ENCODE results near the gene WTAP.
A peak's percentile ranks its signal among the peaks of the same experiment; 100 is the strongest.
"Not testable (repeated sequence)": the region's sequence is repeated elsewhere in the genome, so short reads cannot be mapped to it uniquely, and the experiment has no call there.

Gene WTAP

GRCh38 chr6:159689001-159689400 is 38.3 kb upstream of the WTAP start:
- in situ Hi-C loops (cut with MboI; ENCODE audit: low sequenced_read_pairs) = no loop called here
- no peaks in the 10 kb centered on the region for H3K9me3 ChIP-seq
- no peaks in the 10 kb centered on the region for H3K27me3 ChIP-seq (ENCODE audit: low read depth)
- H3K36me3 ChIP-seq (replicated peaks) = peaks cover 29% of the 10 kb centered on the region
- peaks cover 7% of the 10 kb centered on the region for H3K4me1 ChIP-seq
- no peak for DNase-seq (ENCODE audit: low spot score in 2 of 2)
- no peak overlapping the region for H3K4me3 ChIP-seq

DNA sequence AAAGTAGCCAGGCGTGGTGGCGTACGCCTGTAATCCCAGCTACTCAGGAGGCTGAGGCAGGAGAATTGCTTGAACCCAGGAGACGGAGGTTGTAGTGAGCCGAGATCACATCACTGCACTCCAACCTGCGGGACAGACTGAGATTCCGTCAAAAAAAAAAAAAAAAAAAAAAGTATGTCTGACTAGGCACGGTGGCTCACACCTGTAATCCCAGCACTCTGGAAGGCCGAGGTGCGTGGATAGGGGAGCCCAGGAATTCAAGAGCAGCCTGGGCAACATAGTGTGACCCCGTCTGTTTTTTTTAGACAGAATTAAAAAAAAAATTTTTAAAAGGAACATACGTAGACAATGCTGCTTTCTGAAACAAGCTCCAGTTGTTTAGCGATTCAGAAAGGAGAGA is 37.2 kb upstream of the WTAP start:
- H3K4me3 ChIP-seq; H3K9me3 ChIP-seq; DNase-seq (ENCODE audit: low spot score in 2 of 2); H3K27me3 ChIP-seq (ENCODE audit: low read depth); in situ Hi-C loops (cut with MboI; ENCODE audit: low sequenced_read_pairs); H3K4me1 ChIP-seq: not testable (repeated sequence)
- H3K36me3 ChIP-seq (replicated peaks) = peaks cover 23% of the 10 kb centered on the region

GRCh38 chr6:159691133-159691962 is 36.0 kb upstream of the WTAP start:
- DNase-seq (ENCODE audit: low spot score in 2 of 2) = peak in 1 of 2 experiments; percentile 59
- Histone ChIP-seq H3K4me1 (peaks cover 10% of the 10 kb centered on the region), H3K9me3 (no peaks in the 10 kb centered on the region), H3K36me3 (replicated peaks) (peaks cover 19% of the 10 kb centered on the region), H3K27me3 (ENCODE audit: low read depth) (no peaks in the 10 kb centered on the region), H3K4me3 (peak overlapping the region; percentile 67)
- in situ Hi-C loops (cut with MboI; ENCODE audit: low sequenced_read_pairs) = no loop called here

DNA sequence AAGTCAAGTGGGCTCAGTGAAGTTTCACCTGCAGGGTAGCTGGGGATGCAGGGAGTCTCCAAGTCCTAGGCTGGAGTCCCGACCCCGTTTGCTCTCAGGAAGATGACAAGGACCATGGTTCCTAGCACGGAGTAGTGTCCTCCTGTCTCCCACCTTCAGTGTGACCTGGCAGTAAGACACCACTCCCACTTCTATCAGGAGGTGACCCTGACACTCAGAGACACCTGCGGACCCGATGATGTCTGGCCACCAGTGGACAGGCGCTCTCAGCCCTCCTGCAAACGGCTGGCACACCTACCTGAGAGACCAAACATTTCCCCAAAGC is 35.4 kb upstream of the WTAP start:
- Histone ChIP-seq H3K4me3 (peak overlapping the region; percentile 67), H3K36me3 (replicated peaks) (peaks cover 16% of the 10 kb centered on the region), H3K4me1 (peaks cover 10% of the 10 kb centered on the region), H3K27me3 (ENCODE audit: low read depth) (no peaks in the 10 kb centered on the region), H3K9me3 (no peaks in the 10 kb centered on the region)
- DNase-seq (ENCODE audit: low spot score in 2 of 2) = peak in 1 of 2 experiments; percentile 32
- in situ Hi-C loops (cut with MboI; ENCODE audit: low sequenced_read_pairs) = no loop called here

- Histone ChIP-seq H3K9me3 (no peaks in the 10 kb centered on the region), H3K4me3 (peak overlapping the region; percentile 67), H3K4me1 (peaks cover 10% of the 10 kb centered on the region), H3K36me3 (replicated peaks) (peaks cover 10% of the 10 kb centered on the region), H3K27me3 (ENCODE audit: low read depth) (no peaks in the 10 kb centered on the region)
- in situ Hi-C loops (cut with MboI; ENCODE audit: low sequenced_read_pairs) = no loop called here
- peak in 1 of 2 experiments; percentile 64 for DNase-seq (ENCODE audit: low spot score in 2 of 2)
Measured at GRCh38 chr6:159692303-159693127, 34.8 kb upstream of the WTAP start.

DNA sequence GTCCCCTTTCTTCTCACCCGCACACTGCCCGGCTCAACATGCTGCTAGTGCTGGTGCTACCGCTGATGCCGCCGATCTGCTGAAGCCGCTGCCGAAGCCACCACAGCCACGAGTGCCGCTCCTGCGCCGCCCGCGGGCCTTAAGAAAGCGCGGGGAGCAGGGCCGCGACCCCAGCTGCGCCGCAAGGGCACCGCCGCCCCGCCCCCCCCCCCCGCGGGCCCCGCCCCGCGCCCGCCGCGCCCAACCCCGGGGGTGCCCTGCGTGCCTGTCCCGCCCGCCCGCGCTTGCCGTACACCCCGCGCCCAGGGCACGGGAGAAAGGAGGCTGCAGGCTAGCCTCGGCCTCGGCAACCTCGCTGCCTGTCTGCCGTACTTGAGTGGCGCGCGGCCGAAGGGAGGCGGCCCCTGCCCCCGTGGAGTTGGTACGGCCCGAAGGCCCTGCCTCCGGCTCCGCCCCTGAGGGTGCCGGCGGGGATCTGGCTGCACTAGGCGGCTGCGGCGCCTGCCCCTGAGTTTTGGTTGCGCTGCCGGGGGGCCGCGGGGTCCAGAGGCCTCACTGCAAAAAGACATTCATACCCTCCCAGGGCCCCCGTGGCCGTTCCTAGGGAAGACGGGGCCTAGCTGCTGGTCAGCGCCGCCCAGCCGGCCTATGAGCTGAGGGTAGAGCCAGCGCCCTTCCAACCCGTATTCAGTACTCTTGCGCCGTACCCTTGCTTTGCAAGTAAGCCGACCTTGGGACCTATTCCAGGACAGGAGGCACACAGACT is 34.0 kb upstream of the WTAP start, which contains the start of gene SOD2:
SOD2 (minus strand) TSS at position 114 of the 766 bp plus-strand sequence; CDS start at position 40, 74 bp downstream.
- peaks cover 2% of the 10 kb centered on the region; the same call in 1 of the 2 replicates for H3K36me3 ChIP-seq (replicated peaks)
- in situ Hi-C loops (cut with MboI; ENCODE audit: low sequenced_read_pairs) = no loop called here
- no peaks in the 10 kb centered on the region for H3K9me3 ChIP-seq
- peaks cover 10% of the 10 kb centered on the region for H3K4me1 ChIP-seq
- peak; percentile 79 to 88 for DNase-seq (ENCODE audit: low spot score in 2 of 2)
- peak within 1 kb of the TSS; percentile 67 for H3K4me3 ChIP-seq
- no peaks in the 10 kb centered on the region for H3K27me3 ChIP-seq (ENCODE audit: low read depth)

GRCh38 chr6:159693894-159694545 is 33.3 kb upstream of the WTAP start:
- in situ Hi-C loops (cut with MboI; ENCODE audit: low sequenced_read_pairs) = no loop called here
- no peaks in the 10 kb centered on the region for H3K9me3 ChIP-seq
- peak in 1 of 2 experiments; percentile 22 for DNase-seq (ENCODE audit: low spot score in 2 of 2)
- no peaks in the 10 kb centered on the region; the same call in 1 of the 2 replicates for H3K36me3 ChIP-seq (replicated peaks)
- H3K4me3 ChIP-seq = peak overlapping the region; percentile 67
- peaks cover 10% of the 10 kb centered on the region for H3K4me1 ChIP-seq
- no peaks in the 10 kb centered on the region for H3K27me3 ChIP-seq (ENCODE audit: low read depth)

- H3K4me3 ChIP-seq = no peak overlapping the region
- no peaks in the 10 kb centered on the region; the same call in 1 of the 2 replicates for H3K36me3 ChIP-seq (replicated peaks)
- in situ Hi-C loops (cut with MboI; ENCODE audit: low sequenced_read_pairs) = no loop called here
- DNase-seq (ENCODE audit: low spot score in 2 of 2) = no peak
- H3K4me1 ChIP-seq = peaks cover 10% of the 10 kb centered on the region
- H3K9me3 ChIP-seq = no peaks in the 10 kb centered on the region
- no peaks in the 10 kb centered on the region for H3K27me3 ChIP-seq (ENCODE audit: low read depth)
Measured at GRCh38 chr6:159695984-159696383, 31.3 kb upstream of the WTAP start.

DNA sequence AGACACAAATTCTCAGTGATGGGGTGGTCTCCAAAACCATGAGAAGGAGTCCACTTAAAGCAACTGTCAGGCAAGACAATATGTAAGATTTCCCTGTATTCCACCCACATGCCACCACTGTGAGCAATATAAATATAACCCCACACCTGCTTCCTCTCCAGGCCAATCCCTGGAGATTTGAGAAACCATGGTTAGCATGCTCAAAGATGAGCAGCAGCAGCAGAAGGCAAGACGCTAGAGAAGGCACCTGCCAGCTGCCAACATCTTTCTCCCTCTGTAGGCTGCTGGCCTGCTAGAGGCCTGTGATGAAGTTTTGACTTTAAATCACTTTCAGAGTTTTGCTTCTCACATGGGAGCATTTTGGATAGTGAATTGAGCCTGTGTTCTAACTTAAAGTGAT is 26.3 kb upstream of the WTAP start:
- in situ Hi-C loops (cut with MboI; ENCODE audit: low sequenced_read_pairs) = no loop called here
- no peaks in the 10 kb centered on the region for H3K4me1 ChIP-seq
- H3K27me3 ChIP-seq (ENCODE audit: low read depth) = no peaks in the 10 kb centered on the region
- no peak for DNase-seq (ENCODE audit: low spot score in 2 of 2)
- H3K36me3 ChIP-seq (replicated peaks) = no peaks in the 10 kb centered on the region
- H3K4me3 ChIP-seq = no peak overlapping the region
- no peaks in the 10 kb centered on the region for H3K9me3 ChIP-seq

DNA sequence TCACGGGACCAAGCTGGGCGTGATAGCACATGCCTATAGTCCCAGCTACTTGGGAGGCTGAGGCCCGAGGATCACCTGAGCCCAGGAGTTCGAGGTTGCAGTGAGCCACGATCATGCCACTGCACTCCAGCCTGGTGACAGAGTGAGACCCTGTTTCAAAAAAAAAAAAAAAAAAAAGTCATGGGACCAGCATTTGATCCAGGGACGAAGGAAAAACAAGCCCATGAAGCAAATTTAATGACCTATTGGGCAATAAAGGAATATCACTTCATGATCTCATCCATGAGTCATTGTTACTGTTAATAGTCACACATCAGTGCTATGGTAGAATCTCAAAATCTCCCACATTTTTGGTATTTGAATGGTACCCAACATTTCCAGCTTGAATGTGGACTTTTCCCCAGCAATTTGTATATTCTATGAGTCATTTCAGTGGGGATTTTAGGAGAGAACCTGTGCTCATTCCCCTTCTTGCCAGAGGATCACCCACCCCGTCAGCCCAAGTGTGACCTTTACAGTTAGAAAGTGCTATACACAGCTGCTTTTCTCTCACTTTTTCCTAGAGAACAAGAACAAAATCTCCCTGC is 25.8 kb upstream of the WTAP start:
- in situ Hi-C loops (cut with MboI; ENCODE audit: low sequenced_read_pairs) = no loop called here
- Histone ChIP-seq H3K27me3 (ENCODE audit: low read depth) (no peaks in the 10 kb centered on the region), H3K4me1 (no peaks in the 10 kb centered on the region), H3K9me3 (no peaks in the 10 kb centered on the region), H3K36me3 (replicated peaks) (no peaks in the 10 kb centered on the region), H3K4me3 (no peak overlapping the region)
- no peak for DNase-seq (ENCODE audit: low spot score in 2 of 2)

- H3K4me1 ChIP-seq; H3K9me3 ChIP-seq; H3K27me3 ChIP-seq (ENCODE audit: low read depth); H3K4me3 ChIP-seq; DNase-seq (ENCODE audit: low spot score in 2 of 2); in situ Hi-C loops (cut with MboI; ENCODE audit: low sequenced_read_pairs); H3K36me3 ChIP-seq (replicated peaks): not testable (repeated sequence)
Measured at GRCh38 chr6:159710603-159711002, 16.7 kb upstream of the WTAP start.

DNA sequence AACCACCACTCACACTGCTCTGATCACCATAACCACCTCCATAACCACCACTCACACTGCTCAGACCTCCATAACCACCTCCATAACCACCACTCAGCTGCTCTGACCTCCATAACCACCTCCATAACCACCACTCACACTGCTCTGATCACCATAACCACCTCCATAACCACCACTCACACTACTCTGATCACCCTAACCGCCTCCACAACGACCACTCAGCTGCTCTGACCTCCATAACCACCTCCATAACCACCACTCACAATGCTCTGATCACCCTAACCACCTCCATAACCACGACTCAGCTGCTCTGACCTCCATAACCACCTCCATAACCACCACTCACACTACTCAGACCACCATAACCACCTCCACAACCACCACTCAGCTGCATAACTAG is 14.9 kb upstream of the WTAP start:
- H3K4me1 ChIP-seq; H3K9me3 ChIP-seq; H3K36me3 ChIP-seq (replicated peaks); DNase-seq (ENCODE audit: low spot score in 2 of 2); H3K4me3 ChIP-seq; H3K27me3 ChIP-seq (ENCODE audit: low read depth); in situ Hi-C loops (cut with MboI; ENCODE audit: low sequenced_read_pairs): not testable (repeated sequence)

DNA sequence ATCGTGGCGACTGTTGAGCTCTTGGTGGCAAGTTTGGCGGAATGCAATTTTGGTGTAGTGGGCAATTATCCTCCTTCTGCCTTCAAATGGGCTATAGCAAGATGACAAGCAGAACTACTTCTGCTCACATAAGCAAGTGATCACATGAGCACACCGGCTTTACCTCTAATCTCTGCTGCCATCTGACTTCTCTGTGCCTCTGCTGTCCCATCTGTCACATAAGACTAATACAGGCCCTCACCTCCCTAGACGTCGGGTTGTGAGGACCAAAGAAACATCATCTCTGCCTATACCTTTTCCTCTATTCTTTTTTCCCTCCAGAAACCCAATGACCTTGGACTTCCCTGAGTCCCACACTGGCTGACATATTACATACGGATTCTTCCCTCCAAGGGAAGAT is 13.3 kb upstream of the WTAP start:
- DNase-seq (ENCODE audit: low spot score in 2 of 2) = no peak

More for the DNA sequence above, 13.3 kb upstream of the WTAP start:
- Histone ChIP-seq H3K9me3 (no peaks in the 10 kb centered on the region), H3K4me1 (peaks cover 9% of the 10 kb centered on the region), H3K36me3 (replicated peaks) (peaks cover 5% of the 10 kb centered on the region; the same call in 1 of the 2 replicates), H3K27me3 (ENCODE audit: low read depth) (no peaks in the 10 kb centered on the region), H3K4me3 (no peak overlapping the region)
- in situ Hi-C loops (cut with MboI; ENCODE audit: low sequenced_read_pairs) = no loop called here
